GM21576 (cell line): ENCODE measurements around the gene NOL12.

Source experiments
- ATAC-seq: cut with Tn5 transposase; IDR thresholded peaks from one replicate; pipeline ENCODE4 v1.9.1; 2021; ENCODE audit warnings: mild to moderate bottlenecking, moderate library complexity; ENCODE audit not compliant: unreplicated experiment

NOL12 gene

GRCh38 chr22:37741312-37741795 lies 55.2 kb downstream of the NOL12 start:
- ATAC-seq = no peak

GRCh38 chr22:37742376-37743171 lies 56.4 kb downstream of the NOL12 start:
- ATAC-seq = no peak
